ENCODE measurements around the gene HSPBP1. TPM values are rescaled to one million over a fixed set of nuclear protein-coding genes. Genes with fewer than 3 reads are reported as not detected.

The HSPBP1 gene
- total and polyA plus RNA-seq, 2 of the 13 experiments (the other 11 are each of a cell fraction or from before 2014, with no cell fraction given): 22.3 to 33.7 TPM

- TF ChIP-seq, protein P1, sequence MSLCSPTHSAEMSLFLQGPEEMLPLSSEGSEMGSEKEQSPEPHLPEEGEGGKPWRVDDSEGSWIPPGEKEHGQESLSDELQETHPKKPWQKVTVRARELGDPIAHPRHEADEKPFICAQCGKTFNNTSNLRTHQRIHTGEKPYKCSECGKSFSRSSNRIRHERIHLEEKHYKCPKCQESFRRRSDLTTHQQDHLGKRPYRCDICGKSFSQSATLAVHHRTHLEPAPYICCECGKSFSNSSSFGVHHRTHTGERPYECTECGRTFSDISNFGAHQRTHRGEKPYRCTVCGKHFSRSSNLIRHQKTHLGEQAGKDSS (CRISPR knock-in tag; IDR thresholded peaks at IDR 0.05; ENCODE audit: borderline replicate concordance, low read depth): 0 out of 2 replicates have a peak, but pooled peaks have one; percentile 57
- TF ChIP-seq CREB3 (CRISPR knock-in tag; IDR thresholded peaks at IDR 0.05) (no peak), RXRB (CRISPR knock-in tag; IDR thresholded peaks at IDR 0.05; ENCODE audit: borderline replicate concordance) (peak; percentile 78), ZNF747 (CRISPR knock-in tag; IDR thresholded peaks at IDR 0.05; ENCODE audit: borderline replicate concordance) (no peak), ZSCAN29 (CRISPR knock-in tag; conservative IDR thresholded peaks at IDR 0.05) (peak; percentile 96), MED1 (CRISPR knock-in tag; IDR thresholded peaks at IDR 0.05) (peak; percentile 81), KMT2B (CRISPR knock-in tag; IDR thresholded peaks at IDR 0.05) (no peak; the same call in 1 of the 2 replicates), SPEN (CRISPR knock-in tag; IDR thresholded peaks at IDR 0.05; ENCODE audit: low read depth) (0 out of 2 replicates have a peak, but pooled peaks have one; percentile 61), ZNF737 (CRISPR knock-in tag; IDR thresholded peaks at IDR 0.05; ENCODE audit: borderline replicate concordance) (0 out of 2 replicates have a peak, but pooled peaks have one; percentile 38), FOSL1 (CRISPR knock-in tag; IDR thresholded peaks at IDR 0.05; ENCODE audit: borderline replicate concordance) (no peak), SRSF9 (IDR thresholded peaks at IDR 0.05; ENCODE audit: borderline replicate concordance, insufficient read depth, low read depth, low read length, poor library complexity, severe bottlenecking) (no peak), SOX13 (IDR thresholded peaks at IDR 0.05) (no peak), SOX13 (CRISPR knock-in tag; conservative IDR thresholded peaks at IDR 0.05 in 1 of 2, IDR thresholded peaks at IDR 0.05 in 1 of 2) (0 out of 4 replicates have a peak, but pooled peaks of 1 of the 2 experiments have one; percentile 39), HMGA1 (CRISPR knock-in tag; conservative IDR thresholded peaks at IDR 0.05) (no peak), FOXA1 (IDR thresholded peaks at IDR 0.05) (no peak), FOXA1 (CRISPR knock-in tag; IDR thresholded peaks at IDR 0.05) (peak; percentile 54; the same call in 1 of the 2 replicates), ZBTB46 (CRISPR knock-in tag; IDR thresholded peaks at IDR 0.05; ENCODE audit: borderline replicate concordance) (no peak; the same call in 1 of the 2 replicates), ATF5 (CRISPR knock-in tag; IDR thresholded peaks at IDR 0.05; ENCODE audit: low read depth) (no peak), ZFP36L1 (CRISPR knock-in tag; IDR thresholded peaks at IDR 0.05) (no peak; the same call in 1 of the 2 replicates)
- TF ChIP-seq, protein P2, sequence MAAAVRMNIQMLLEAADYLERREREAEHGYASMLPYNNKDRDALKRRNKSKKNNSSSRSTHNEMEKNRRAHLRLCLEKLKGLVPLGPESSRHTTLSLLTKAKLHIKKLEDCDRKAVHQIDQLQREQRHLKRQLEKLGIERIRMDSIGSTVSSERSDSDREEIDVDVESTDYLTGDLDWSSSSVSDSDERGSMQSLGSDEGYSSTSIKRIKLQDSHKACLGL (CRISPR knock-in tag; IDR thresholded peaks at IDR 0.05): 0 out of 2 replicates have a peak, but pooled peaks have one; percentile 11
- TF ChIP-seq, protein P3, sequence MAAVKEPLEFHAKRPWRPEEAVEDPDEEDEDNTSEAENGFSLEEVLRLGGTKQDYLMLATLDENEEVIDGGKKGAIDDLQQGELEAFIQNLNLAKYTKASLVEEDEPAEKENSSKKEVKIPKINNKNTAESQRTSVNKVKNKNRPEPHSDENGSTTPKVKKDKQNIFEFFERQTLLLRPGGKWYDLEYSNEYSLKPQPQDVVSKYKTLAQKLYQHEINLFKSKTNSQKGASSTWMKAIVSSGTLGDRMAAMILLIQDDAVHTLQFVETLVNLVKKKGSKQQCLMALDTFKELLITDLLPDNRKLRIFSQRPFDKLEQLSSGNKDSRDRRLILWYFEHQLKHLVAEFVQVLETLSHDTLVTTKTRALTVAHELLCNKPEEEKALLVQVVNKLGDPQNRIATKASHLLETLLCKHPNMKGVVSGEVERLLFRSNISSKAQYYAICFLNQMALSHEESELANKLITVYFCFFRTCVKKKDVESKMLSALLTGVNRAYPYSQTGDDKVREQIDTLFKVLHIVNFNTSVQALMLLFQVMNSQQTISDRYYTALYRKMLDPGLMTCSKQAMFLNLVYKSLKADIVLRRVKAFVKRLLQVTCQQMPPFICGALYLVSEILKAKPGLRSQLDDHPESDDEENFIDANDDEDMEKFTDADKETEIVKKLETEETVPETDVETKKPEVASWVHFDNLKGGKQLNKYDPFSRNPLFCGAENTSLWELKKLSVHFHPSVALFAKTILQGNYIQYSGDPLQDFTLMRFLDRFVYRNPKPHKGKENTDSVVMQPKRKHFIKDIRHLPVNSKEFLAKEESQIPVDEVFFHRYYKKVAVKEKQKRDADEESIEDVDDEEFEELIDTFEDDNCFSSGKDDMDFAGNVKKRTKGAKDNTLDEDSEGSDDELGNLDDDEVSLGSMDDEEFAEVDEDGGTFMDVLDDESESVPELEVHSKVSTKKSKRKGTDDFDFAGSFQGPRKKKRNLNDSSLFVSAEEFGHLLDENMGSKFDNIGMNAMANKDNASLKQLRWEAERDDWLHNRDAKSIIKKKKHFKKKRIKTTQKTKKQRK (IDR thresholded peaks at IDR 0.05; ENCODE audit: low read length): no peak
Measured at GRCh38 chr19:55228403-55229031, 51.4 kb downstream of the HSPBP1 start, which contains the start of gene TMEM86B (continued).

Data from HepG2 (cell line).